ENCODE data around the gene ZNF331.

Gene ZNF331

GRCh38 chr19:53507523-53508442, 30.2 kb upstream of the ZNF331 start:
- H3K9me3 ChIP-seq (ENCODE audit: insufficient read depth, low read length, severe bottlenecking), result no peaks in the 10 kb centered on the region
- H4K20me1 ChIP-seq (ENCODE audit: insufficient read depth, low read length), result no peaks in the 10 kb centered on the region
- H3K4me3 ChIP-seq (ENCODE audit: low read depth in 1 of 2, low read length in 2 of 2), result no peak overlapping the region
- no peaks in the 10 kb centered on the region for H3K4me1 ChIP-seq (ENCODE audit: insufficient read depth, low read length)
- no peak overlapping the region for H2AFZ ChIP-seq (ENCODE audit: low read depth, low read length)
- ATAC-seq (ENCODE audit: insufficient read depth, low read depth) (no peak), DNase-seq (no peak)
- no peak for TF ChIP-seq CTCF (IDR thresholded peaks at IDR 0.05; ENCODE audit: borderline replicate concordance, extremely low read depth, low read length, poor library complexity, severe bottlenecking)
- no peak for TF ChIP-seq EZH2 (IDR thresholded peaks at IDR 0.05; ENCODE audit: borderline replicate concordance, low read depth, low read length, severe bottlenecking)
- no peak overlapping the region for H3K9ac ChIP-seq (ENCODE audit: low read depth, low read length)
- no peak overlapping the region for H3K4me2 ChIP-seq (ENCODE audit: insufficient read depth, low read length)
- no peaks in the 10 kb centered on the region for H3K36me3 ChIP-seq (ENCODE audit: insufficient read depth, low read length)
- no peaks in the 10 kb centered on the region for H3K79me2 ChIP-seq (ENCODE audit: insufficient read depth, low read length)
- no peaks in the 10 kb centered on the region for H3K27me3 ChIP-seq (ENCODE audit: insufficient read depth, low read length, poor library complexity)
- H3K27ac ChIP-seq (ENCODE audit: low read length), result no peak overlapping the region

- ATAC-seq (ENCODE audit: insufficient read depth, low read depth) (no peak), DNase-seq (no peak)
- no peak for TF ChIP-seq CTCF (IDR thresholded peaks at IDR 0.05; ENCODE audit: borderline replicate concordance, extremely low read depth, low read length, poor library complexity, severe bottlenecking)
- TF ChIP-seq EZH2 (IDR thresholded peaks at IDR 0.05; ENCODE audit: borderline replicate concordance, low read depth, low read length, severe bottlenecking), result no peak
- no peaks in the 10 kb centered on the region for H3K79me2 ChIP-seq (ENCODE audit: insufficient read depth, low read length)
- no peak overlapping the region for H3K4me2 ChIP-seq (ENCODE audit: insufficient read depth, low read length)
- H3K36me3 ChIP-seq (ENCODE audit: insufficient read depth, low read length), result no peaks in the 10 kb centered on the region
- no peaks in the 10 kb centered on the region for H4K20me1 ChIP-seq (ENCODE audit: insufficient read depth, low read length)
- no peaks in the 10 kb centered on the region for H3K27me3 ChIP-seq (ENCODE audit: insufficient read depth, low read length, poor library complexity)
- H3K9ac ChIP-seq (ENCODE audit: low read depth, low read length), result no peak overlapping the region
- H3K9me3 ChIP-seq (ENCODE audit: insufficient read depth, low read length, severe bottlenecking), result no peaks in the 10 kb centered on the region
- H3K27ac ChIP-seq (ENCODE audit: low read length), result no peak overlapping the region
- H2AFZ ChIP-seq (ENCODE audit: low read depth, low read length), result no peak overlapping the region
- no peaks in the 10 kb centered on the region for H3K4me1 ChIP-seq (ENCODE audit: insufficient read depth, low read length)
- H3K4me3 ChIP-seq (ENCODE audit: low read depth in 1 of 2, low read length in 2 of 2), result no peak overlapping the region
These were observed 28.5 kb upstream of the ZNF331 start for GRCh38 chr19:53509443-53509842.

- H3K27me3 ChIP-seq (ENCODE audit: insufficient read depth, low read length, poor library complexity), result no peaks in the 10 kb centered on the region
- H3K27ac ChIP-seq (ENCODE audit: low read length), result no peak overlapping the region
- H4K20me1 ChIP-seq (ENCODE audit: insufficient read depth, low read length), result no peaks in the 10 kb centered on the region
- TF ChIP-seq EZH2 (IDR thresholded peaks at IDR 0.05; ENCODE audit: borderline replicate concordance, low read depth, low read length, severe bottlenecking) (no peak), CTCF (IDR thresholded peaks at IDR 0.05; ENCODE audit: borderline replicate concordance, extremely low read depth, low read length, poor library complexity, severe bottlenecking) (no peak)
- H2AFZ ChIP-seq (ENCODE audit: low read depth, low read length), result no peak overlapping the region
- no peak overlapping the region for H3K4me3 ChIP-seq (ENCODE audit: low read depth in 1 of 2, low read length in 2 of 2)
- no peaks in the 10 kb centered on the region for H3K9me3 ChIP-seq (ENCODE audit: insufficient read depth, low read length, severe bottlenecking)
- no peaks in the 10 kb centered on the region for H3K36me3 ChIP-seq (ENCODE audit: insufficient read depth, low read length)
- no peaks in the 10 kb centered on the region for H3K79me2 ChIP-seq (ENCODE audit: insufficient read depth, low read length)
- DNase-seq (no peak), ATAC-seq (ENCODE audit: insufficient read depth, low read depth) (no peak)
- H3K4me2 ChIP-seq (ENCODE audit: insufficient read depth, low read length), result no peak overlapping the region
- H3K4me1 ChIP-seq (ENCODE audit: insufficient read depth, low read length), result no peaks in the 10 kb centered on the region
- H3K9ac ChIP-seq (ENCODE audit: low read depth, low read length), result no peak overlapping the region
These were observed 28.1 kb upstream of the ZNF331 start for GRCh38 chr19:53509845-53510244.
